Liver (tissue), 3 donors: ENCODE data around the gene C19orf53.

ENCODE experiments used
- GABPA ChIP-seq, 2 donors: IDR thresholded peaks in 1 of 2; conservative IDR thresholded peaks in 1 of 2; 2 replicates each; pipeline ENCODE4 v1.6.1; 2016; ENCODE audit warnings: antibody characterized with exemption in 2 of 2, mild to moderate bottlenecking in 1 of 2, moderate library complexity in 1 of 2
- HNF4A ChIP-seq, 2 donors: conservative IDR thresholded peaks; 2 replicates each; pipeline ENCODE4 v1.6.1; 2016; ENCODE audit warnings: antibody characterized with exemption in 2 of 2, mild to moderate bottlenecking in 2 of 2
- HNF4G ChIP-seq: IDR thresholded peaks from 2 replicates; pipeline ENCODE4 v1.6.1; 2016; ENCODE audit warnings: antibody characterized with exemption
- RAD21 ChIP-seq, 2 donors: IDR thresholded peaks; 2 replicates each; pipeline ENCODE4 v1.6.1; 2016; ENCODE audit warnings: antibody characterized with exemption in 2 of 2, mild to moderate bottlenecking in 2 of 2
- TF ChIP-seq, protein P1 (sequence below): IDR thresholded peaks from 2 replicates; pipeline ENCODE4 v1.6.1; 2016; ENCODE audit warnings: antibody characterized with exemption, mild to moderate bottlenecking
- TF ChIP-seq, protein P2 (sequence below): fragments of 150-350 bp; IDR thresholded peaks from 2 replicates; pipeline ENCODE4 v1.5.1; 2017; ENCODE audit warnings: improper control_type of control experiment, low read depth, low read length; ENCODE audit not compliant: missing input control
- TF ChIP-seq, protein P3 (sequence below): IDR thresholded peaks from 2 replicates; pipeline ENCODE4 v1.6.1; 2016; ENCODE audit warnings: antibody characterized with exemption
- donor health status: healthy.
- donor health status: healthy.

DNA sequence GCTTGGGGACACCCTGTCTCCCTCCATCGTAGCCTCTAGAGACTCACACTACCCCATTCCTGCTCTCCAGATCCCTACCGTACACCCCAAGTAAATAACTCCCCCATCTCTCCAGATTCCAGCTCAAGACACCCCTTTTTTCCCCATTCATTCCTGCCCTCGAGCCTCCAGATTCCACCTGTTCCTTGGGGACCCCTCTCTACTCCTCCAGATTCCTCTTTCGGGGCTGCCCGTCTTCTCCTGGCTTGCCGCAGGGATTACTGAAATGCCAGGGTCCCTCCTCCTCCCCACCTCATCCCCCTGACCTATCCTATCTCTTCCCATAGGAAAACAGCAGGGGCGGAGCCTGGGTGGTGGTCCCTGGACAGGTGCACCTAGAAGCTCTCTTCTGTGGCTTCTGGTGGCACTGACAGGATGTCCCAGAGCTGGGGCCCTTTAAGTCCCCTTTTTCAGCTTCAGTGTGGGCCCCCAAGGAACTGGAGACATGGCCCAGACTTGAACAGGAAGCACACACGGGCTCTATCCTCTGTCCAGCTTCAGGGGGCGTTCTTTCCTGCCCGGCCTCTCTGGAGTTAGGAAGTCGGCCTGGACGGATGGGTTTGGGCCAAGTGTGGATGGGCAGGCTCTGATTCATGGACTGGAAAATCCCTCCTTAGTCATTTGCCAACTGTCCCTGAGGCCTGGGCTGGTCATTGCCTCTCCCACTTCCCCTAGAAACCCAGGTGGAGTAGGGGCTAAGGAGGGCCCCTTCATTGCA lies 22.2 kb downstream of the C19orf53 start:
- TF ChIP-seq, protein P1, sequence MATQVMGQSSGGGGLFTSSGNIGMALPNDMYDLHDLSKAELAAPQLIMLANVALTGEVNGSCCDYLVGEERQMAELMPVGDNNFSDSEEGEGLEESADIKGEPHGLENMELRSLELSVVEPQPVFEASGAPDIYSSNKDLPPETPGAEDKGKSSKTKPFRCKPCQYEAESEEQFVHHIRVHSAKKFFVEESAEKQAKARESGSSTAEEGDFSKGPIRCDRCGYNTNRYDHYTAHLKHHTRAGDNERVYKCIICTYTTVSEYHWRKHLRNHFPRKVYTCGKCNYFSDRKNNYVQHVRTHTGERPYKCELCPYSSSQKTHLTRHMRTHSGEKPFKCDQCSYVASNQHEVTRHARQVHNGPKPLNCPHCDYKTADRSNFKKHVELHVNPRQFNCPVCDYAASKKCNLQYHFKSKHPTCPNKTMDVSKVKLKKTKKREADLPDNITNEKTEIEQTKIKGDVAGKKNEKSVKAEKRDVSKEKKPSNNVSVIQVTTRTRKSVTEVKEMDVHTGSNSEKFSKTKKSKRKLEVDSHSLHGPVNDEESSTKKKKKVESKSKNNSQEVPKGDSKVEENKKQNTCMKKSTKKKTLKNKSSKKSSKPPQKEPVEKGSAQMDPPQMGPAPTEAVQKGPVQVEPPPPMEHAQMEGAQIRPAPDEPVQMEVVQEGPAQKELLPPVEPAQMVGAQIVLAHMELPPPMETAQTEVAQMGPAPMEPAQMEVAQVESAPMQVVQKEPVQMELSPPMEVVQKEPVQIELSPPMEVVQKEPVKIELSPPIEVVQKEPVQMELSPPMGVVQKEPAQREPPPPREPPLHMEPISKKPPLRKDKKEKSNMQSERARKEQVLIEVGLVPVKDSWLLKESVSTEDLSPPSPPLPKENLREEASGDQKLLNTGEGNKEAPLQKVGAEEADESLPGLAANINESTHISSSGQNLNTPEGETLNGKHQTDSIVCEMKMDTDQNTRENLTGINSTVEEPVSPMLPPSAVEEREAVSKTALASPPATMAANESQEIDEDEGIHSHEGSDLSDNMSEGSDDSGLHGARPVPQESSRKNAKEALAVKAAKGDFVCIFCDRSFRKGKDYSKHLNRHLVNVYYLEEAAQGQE: no peak
- TF ChIP-seq, protein P2, sequence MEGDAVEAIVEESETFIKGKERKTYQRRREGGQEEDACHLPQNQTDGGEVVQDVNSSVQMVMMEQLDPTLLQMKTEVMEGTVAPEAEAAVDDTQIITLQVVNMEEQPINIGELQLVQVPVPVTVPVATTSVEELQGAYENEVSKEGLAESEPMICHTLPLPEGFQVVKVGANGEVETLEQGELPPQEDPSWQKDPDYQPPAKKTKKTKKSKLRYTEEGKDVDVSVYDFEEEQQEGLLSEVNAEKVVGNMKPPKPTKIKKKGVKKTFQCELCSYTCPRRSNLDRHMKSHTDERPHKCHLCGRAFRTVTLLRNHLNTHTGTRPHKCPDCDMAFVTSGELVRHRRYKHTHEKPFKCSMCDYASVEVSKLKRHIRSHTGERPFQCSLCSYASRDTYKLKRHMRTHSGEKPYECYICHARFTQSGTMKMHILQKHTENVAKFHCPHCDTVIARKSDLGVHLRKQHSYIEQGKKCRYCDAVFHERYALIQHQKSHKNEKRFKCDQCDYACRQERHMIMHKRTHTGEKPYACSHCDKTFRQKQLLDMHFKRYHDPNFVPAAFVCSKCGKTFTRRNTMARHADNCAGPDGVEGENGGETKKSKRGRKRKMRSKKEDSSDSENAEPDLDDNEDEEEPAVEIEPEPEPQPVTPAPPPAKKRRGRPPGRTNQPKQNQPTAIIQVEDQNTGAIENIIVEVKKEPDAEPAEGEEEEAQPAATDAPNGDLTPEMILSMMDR: no peak
- no peak for TF ChIP-seq GABPA (IDR thresholded peaks at IDR 0.05 in 1 of 2, conservative IDR thresholded peaks at IDR 0.05 in 1 of 2)
- TF ChIP-seq RAD21 (IDR thresholded peaks at IDR 0.05): peak; percentile 16 to 35
- TF ChIP-seq, protein P3, sequence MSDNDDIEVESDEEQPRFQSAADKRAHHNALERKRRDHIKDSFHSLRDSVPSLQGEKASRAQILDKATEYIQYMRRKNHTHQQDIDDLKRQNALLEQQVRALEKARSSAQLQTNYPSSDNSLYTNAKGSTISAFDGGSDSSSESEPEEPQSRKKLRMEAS: no peak
- TF ChIP-seq HNF4A (conservative IDR thresholded peaks at IDR 0.05): no peak
- no peak for TF ChIP-seq HNF4G
